ENCODE results near the gene C6orf47. TPM values are rescaled to one million over a fixed set of nuclear protein-coding genes. Genes with fewer than 3 reads are reported as not detected.

C6orf47 gene
- total and polyA plus RNA-seq, 2 of the 13 experiments (the other 11 are each of a cell fraction or from before 2014, with no cell fraction given), result 1.7 to 18.1 TPM

DNA sequence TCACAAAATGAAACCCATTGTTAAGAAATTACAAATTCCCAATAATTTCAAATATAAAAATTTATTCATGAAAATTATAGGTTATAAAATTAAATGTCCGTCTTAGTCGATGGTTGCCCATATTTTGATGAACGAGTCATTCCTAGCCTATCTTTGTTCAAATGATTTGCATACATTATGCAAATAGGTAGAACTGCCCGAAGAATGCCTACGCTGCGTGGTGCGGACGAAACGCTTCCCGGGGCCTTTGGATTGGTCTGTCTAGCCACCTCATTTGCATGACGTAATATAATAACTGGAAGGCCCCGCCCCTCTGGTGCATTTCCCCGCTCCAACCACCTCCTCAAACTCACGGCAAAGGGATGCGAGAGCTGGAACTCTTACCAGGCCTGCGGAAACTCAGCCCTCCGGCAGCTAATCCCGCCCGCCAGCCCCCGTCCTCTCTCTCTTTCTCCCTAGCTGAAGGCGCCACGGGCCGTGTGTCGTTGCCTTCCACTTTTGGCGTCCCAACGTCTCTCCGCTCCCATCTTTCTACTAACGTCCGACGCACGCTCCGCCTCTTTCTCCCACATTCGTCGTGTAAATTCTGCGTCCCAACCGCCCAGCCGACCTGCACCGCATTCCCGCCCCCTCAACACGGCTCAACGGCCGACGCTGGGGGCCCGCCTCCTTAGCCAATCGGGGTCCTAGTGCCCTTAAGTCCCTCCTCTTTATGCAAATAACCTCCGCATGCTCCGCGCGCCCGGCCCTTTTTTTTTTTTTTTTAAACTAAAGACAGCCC, 40.6 kb downstream of the C6orf47 start (continued):
- TF ChIP-seq HMG20A (CRISPR knock-in tag; IDR thresholded peaks at IDR 0.05; ENCODE audit: borderline replicate concordance) (no peak), ZBTB8A (CRISPR knock-in tag; IDR thresholded peaks at IDR 0.05; ENCODE audit: borderline replicate concordance, low read depth) (peak; percentile 19; the same call in 1 of the 2 replicates), ZNF431 (CRISPR knock-in tag; IDR thresholded peaks at IDR 0.05; ENCODE audit: borderline replicate concordance, low read depth) (no peak), FLYWCH1 (CRISPR knock-in tag; IDR thresholded peaks at IDR 0.05) (no peak), ZNF282 (IDR thresholded peaks at IDR 0.05; ENCODE audit: partially characterized antibody) (no peak), BORCS8-MEF2B (CRISPR knock-in tag; IDR thresholded peaks at IDR 0.05) (peak; percentile 93), SRY (CRISPR knock-in tag; IDR thresholded peaks at IDR 0.05) (peak; percentile 76), ZFAT (CRISPR knock-in tag; conservative IDR thresholded peaks at IDR 0.05) (no peak), KDM5A (IDR thresholded peaks at IDR 0.05; ENCODE audit: borderline replicate concordance, low read length) (peak; percentile 28; the same call in 1 of the 2 replicates), RCOR2 (CRISPR knock-in tag; IDR thresholded peaks at IDR 0.05) (no peak), CCDC6 (CRISPR knock-in tag; IDR thresholded peaks at IDR 0.05) (peak; percentile 91), NR3C1 (CRISPR knock-in tag; IDR thresholded peaks at IDR 0.05) (no peak), ZNF891 (CRISPR knock-in tag; IDR thresholded peaks at IDR 0.05) (peak; percentile 23; the same call in 1 of the 2 replicates), NPAS2 (CRISPR knock-in tag; IDR thresholded peaks at IDR 0.05; ENCODE audit: borderline replicate concordance) (no peak), KDM6A (CRISPR knock-in tag; IDR thresholded peaks at IDR 0.05; ENCODE audit: low read depth) (no peak), RXRA (CRISPR knock-in tag; IDR thresholded peaks at IDR 0.05) (peak; percentile 65), ZNF354B (CRISPR knock-in tag; IDR thresholded peaks at IDR 0.05) (peak; percentile 93; the same call in 1 of the 2 replicates), ZNF672 (CRISPR knock-in tag; IDR thresholded peaks at IDR 0.05) (no peak), MTA3 (CRISPR knock-in tag; IDR thresholded peaks at IDR 0.05) (no peak)
- TF ChIP-seq, protein P1, sequence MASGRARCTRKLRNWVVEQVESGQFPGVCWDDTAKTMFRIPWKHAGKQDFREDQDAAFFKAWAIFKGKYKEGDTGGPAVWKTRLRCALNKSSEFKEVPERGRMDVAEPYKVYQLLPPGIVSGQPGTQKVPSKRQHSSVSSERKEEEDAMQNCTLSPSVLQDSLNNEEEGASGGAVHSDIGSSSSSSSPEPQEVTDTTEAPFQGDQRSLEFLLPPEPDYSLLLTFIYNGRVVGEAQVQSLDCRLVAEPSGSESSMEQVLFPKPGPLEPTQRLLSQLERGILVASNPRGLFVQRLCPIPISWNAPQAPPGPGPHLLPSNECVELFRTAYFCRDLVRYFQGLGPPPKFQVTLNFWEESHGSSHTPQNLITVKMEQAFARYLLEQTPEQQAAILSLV (CRISPR knock-in tag; IDR thresholded peaks at IDR 0.05; ENCODE audit: borderline replicate concordance), result peak; percentile 83; the same call in 1 of the 2 replicates
- TF ChIP-seq, protein P2, sequence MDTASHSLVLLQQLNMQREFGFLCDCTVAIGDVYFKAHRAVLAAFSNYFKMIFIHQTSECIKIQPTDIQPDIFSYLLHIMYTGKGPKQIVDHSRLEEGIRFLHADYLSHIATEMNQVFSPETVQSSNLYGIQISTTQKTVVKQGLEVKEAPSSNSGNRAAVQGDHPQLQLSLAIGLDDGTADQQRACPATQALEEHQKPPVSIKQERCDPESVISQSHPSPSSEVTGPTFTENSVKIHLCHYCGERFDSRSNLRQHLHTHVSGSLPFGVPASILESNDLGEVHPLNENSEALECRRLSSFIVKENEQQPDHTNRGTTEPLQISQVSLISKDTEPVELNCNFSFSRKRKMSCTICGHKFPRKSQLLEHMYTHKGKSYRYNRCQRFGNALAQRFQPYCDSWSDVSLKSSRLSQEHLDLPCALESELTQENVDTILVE (CRISPR knock-in tag; IDR thresholded peaks at IDR 0.05), result no peak
- TF ChIP-seq, protein P3, sequence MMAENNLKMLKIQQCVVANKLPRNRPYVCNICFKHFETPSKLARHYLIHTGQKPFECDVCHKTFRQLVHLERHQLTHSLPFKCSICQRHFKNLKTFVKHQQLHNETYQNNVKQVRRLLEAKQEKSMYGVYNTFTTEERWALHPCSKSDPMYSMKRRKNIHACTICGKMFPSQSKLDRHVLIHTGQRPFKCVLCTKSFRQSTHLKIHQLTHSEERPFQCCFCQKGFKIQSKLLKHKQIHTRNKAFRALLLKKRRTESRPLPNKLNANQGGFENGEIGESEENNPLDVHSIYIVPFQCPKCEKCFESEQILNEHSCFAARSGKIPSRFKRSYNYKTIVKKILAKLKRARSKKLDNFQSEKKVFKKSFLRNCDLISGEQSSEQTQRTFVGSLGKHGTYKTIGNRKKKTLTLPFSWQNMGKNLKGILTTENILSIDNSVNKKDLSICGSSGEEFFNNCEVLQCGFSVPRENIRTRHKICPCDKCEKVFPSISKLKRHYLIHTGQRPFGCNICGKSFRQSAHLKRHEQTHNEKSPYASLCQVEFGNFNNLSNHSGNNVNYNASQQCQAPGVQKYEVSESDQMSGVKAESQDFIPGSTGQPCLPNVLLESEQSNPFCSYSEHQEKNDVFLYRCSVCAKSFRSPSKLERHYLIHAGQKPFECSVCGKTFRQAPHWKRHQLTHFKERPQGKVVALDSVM (CRISPR knock-in tag; IDR thresholded peaks at IDR 0.05), result 0 out of 2 replicates have a peak, but pooled peaks have one; percentile 9
- TF ChIP-seq, protein P4, sequence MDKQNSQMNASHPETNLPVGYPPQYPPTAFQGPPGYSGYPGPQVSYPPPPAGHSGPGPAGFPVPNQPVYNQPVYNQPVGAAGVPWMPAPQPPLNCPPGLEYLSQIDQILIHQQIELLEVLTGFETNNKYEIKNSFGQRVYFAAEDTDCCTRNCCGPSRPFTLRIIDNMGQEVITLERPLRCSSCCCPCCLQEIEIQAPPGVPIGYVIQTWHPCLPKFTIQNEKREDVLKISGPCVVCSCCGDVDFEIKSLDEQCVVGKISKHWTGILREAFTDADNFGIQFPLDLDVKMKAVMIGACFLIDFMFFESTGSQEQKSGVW (CRISPR knock-in tag; IDR thresholded peaks at IDR 0.05; ENCODE audit: borderline replicate concordance), result no peak
- TF ChIP-seq, protein P5, sequence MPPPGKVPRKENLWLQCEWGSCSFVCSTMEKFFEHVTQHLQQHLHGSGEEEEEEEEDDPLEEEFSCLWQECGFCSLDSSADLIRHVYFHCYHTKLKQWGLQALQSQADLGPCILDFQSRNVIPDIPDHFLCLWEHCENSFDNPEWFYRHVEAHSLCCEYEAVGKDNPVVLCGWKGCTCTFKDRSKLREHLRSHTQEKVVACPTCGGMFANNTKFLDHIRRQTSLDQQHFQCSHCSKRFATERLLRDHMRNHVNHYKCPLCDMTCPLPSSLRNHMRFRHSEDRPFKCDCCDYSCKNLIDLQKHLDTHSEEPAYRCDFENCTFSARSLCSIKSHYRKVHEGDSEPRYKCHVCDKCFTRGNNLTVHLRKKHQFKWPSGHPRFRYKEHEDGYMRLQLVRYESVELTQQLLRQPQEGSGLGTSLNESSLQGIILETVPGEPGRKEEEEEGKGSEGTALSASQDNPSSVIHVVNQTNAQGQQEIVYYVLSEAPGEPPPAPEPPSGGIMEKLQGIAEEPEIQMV (CRISPR knock-in tag; IDR thresholded peaks at IDR 0.05; ENCODE audit: low read depth), result no peak

All from HepG2 (cell line).